GM19324 (cell line): ENCODE data around the gene CDH12.
"Not testable (repeated sequence)": the region's sequence is repeated elsewhere in the genome, so short reads cannot be mapped to it uniquely, and the experiment has no call there.

Experiments used
- ATAC-seq: cut with Tn5 transposase; IDR thresholded peaks from one replicate; pipeline ENCODE4 v1.9.1; 2021; ENCODE audit warnings: mild to moderate bottlenecking, moderate library complexity; ENCODE audit not compliant: unreplicated experiment, low FRiP score

CDH12 gene

DNA sequence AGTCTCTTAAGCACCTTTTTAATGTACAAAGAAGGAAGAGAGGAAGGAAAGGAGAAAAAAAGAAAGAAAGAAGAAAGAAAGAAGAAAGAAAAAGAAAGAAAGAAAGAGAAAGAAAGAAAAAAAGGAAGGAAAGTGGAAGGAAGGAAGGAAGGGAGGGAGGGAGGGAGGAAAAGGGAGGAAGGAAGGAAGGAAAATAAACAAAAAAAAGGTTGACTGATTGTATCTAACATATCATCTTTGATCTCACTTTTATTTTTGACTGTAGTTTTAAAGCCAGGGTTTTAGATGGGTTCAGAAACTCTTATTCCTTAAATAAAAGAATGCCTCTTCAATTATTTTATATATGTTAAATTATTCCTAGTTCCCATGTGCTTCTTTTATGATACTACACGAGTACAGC, 794.5 kb downstream of the CDH12 start:
- ATAC-seq: no peak

DNA sequence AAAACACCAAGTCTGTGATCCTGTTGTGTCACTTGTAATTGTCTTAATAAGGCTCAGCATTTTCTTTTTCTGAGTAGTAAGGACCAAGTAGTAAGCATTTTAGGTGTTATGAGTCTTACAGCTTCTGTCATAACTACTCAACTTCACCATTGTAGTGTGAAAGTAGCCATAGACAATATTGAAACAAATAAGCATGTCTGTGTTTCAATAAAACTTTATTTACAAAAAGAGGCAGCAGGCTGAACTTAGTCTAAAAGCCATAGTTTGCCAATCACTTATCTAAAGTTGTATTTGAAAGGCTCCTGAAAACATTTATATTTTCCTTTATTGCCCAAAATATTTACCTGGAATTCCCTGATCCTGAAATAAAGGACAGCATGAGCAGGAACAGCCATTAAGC, 796.1 kb downstream of the CDH12 start:
- no peak for ATAC-seq

GRCh38 chr5:22056601-22057000, 796.5 kb downstream of the CDH12 start:
- ATAC-seq: no peak

- no peak for ATAC-seq
These were observed 799.9 kb downstream of the CDH12 start for GRCh38 chr5:22053195-22053594.

DNA sequence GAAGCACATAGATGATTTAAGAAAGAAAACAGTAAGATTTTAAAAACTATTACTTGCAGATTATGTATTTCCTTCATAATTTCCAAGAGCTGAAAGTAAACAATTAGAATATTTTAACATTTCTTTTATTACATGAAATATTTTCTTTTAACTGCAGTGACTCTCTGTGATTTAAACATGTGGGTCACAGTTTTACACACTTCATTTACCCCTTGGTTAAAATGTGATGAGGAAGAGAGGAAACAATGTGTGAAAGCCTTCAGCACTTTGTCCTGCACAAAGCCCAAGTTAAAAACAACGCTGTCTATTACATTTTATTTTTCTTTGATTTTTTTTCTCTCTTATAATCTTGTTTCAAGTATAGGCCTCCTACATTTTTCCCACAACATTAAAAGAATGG, 801.3 kb downstream of the CDH12 start:
- ATAC-seq: no peak

GRCh38 chr5:22050931-22051330, 802.2 kb downstream of the CDH12 start:
- ATAC-seq: no peak

GRCh38 chr5:22044229-22044628, 808.9 kb downstream of the CDH12 start:
- ATAC-seq: no peak

- ATAC-seq: no peak
These were observed 817.1 kb downstream of the CDH12 start for GRCh38 chr5:22036061-22036460.

DNA sequence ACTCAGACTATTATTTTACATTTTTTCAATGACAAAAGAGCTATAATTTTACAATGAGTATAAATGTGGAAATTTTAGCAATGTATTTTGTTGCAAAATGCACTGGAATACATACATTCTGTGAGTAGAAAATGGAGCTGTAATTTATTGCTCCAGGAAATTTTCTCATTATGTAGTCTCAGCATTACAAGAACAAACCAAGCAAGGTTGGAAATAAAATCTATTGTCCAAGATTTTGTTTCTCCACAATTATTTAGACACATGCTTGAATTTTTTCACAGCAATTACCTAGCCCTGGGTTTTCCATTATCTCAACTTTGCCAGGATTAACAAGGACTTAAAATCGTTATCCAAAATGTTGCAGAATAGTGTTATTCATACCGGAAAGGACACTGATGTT, 820.1 kb downstream of the CDH12 start:
- ATAC-seq: no peak

DNA sequence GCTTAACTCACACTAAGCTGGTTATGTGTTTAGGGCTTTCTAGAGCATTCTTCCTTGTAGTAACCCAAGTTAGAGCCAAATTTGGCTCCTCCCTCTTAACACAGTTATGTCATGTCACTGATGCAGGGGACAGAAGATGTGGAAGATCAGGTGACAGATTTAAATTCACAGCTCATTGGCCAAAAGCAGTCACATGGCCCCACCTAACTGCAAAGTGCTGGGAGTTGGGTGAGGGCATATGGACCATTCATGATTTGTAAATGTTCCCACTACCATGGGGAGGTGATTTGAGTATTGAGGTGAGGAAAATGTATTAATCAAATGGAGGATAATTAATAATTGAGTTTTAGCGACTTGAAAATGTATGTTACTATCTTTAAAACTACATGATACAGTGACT, 829.4 kb downstream of the CDH12 start:
- ATAC-seq: no peak

- ATAC-seq: not testable (repeated sequence)
These were observed 840.3 kb downstream of the CDH12 start for GRCh38 chr5:22012893-22013292.

- ATAC-seq: not testable (repeated sequence)
These were observed 842.3 kb downstream of the CDH12 start for GRCh38 chr5:22010808-22011207.

DNA sequence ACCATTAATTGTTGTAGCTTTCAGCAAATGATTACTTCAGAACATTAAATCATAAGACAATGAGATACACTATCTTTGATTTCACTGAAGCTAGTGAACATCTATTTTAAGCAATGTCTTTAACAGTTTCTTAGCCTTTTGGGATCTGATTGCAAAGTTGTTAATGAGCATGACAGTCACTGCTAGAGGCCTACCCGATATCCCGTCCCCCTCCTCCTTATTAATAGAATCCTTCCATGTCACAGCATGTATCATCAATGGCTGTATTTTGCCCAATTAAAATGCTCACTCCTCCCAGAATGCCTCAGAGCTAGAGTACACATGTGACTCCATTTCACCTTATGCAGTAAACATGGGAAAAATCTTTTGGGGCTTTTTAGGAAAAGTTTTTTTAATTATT, 852.0 kb downstream of the CDH12 start:
- ATAC-seq: not testable (repeated sequence)

GRCh38 chr5:21985799-21986198, 867.3 kb downstream of the CDH12 start:
- not testable (repeated sequence) for ATAC-seq

DNA sequence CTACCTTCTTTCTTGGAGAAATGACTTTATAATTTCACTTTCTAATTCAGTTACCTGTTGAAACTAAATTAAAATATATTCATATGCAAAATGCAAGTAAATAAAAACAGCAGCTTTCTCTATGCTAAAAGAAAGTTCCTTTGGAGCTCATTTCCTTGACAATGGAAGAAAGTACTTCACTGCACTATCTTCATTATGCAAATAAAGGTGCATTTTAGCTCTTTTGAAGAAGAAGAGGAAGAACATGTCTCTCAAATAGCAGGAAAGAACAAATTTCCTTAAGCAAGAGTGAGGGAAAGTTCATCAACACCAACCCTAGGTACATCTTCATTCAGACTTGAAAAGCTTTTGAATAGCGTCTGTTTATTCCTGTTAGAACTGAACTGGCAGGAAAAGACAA, 901.6 kb downstream of the CDH12 start:
- not testable (repeated sequence) for ATAC-seq

DNA sequence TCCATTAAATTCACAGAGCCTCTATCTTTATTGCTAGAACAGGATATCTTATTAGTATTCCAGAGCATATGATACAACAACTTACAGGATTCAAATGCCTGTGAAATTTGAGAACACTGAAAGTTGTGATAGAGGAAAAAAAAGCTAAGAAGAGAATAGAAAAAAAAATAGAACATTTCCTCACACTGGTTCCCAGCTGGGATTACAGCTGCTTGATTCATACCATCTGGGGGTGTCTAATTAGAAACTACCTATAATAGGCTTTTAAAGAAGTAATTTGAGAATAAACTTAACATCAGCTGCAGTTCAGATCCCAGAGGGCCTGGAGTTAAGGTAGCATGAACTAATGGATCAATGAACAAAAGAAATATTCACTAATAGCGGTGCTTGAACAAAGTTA, 922.0 kb downstream of the CDH12 start:
- no peak for ATAC-seq

DNA sequence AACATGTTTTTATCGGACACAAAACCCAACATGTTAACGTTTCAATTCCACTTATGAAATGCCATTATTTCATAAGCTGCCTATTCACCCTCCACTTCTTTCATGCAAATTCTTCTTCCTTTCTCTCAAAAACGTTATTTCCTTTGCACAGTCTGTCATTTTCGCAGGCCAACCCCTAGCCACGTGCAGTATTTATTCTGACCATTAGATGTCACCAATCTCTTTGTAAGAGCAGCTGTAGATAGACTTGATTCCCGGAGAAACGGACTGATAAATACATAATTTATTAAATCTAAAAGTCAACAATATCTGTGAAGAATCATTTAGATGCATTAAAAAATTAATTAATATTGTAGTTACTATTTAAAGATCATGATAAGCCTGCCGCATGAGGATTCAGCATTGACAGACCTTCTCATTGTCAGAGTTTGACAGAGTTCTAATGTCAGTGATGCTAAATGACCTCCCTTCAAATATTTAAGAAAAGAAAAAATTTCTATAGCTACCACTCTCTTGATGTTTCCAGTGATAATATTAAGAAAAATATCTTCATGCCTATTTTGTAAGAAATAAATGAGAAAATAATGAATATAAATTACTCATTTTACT, 933.6 kb downstream of the CDH12 start:
- peak; percentile 95 for ATAC-seq

DNA sequence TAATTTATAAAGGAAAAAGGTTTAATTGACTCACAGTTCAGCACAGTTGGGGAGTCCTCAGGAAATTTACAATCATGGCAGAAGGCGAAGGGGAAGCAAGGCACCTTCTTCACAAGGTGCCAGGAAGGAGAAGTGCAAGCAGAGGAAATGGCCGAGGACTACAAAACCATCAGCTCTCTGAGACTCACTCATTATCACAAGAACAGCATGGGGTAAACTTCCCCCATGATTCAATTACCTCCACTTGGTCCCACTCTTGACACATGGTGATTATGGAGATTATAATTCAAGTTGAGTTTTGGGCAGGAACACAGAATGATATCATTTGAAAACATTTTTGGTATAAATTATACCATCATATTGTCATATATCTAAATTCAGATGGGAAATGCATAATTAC, 934.7 kb downstream of the CDH12 start:
- ATAC-seq: no peak

DNA sequence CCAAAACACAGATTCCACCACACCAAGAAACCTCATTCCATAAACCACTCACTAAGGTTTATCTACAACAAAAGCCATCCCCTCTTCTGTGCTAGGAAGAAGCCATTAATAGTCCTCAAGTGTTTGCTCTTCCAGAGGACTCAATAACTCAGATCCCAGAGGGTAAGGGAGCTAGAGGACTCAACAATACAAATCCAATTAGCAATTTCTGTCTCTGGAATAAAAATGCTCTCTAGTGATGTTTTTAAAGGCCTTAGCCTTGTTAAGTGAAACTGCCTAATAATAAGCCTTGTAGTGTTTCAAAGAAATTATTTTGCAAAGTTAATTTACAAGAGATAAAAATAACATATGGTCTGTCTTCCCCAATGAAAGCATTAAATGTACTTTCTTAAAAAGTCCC, 942.4 kb downstream of the CDH12 start:
- ATAC-seq: no peak

GRCh38 chr5:21895766-21896350, 957.3 kb downstream of the CDH12 start:
- no peak for ATAC-seq

DNA sequence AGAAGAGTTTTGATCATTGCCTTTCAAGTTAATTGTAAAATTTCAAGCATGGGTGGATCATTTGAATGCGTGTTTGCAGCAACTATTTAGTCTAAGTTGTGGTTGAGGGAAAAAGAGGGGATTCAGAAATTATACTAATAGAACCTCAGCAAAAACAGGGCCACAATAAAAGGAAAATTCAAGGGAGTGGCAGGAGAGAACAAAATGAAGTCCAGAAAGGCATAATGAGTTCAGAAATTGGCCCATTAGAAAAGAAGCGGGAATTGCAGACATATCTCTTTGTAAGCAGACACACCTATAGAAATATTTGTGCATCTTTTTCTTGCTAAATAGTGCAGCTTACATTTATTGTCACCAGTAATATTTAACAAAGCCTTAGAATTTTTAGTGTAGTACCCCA, 960.0 kb downstream of the CDH12 start:
- ATAC-seq: no peak

- no peak for ATAC-seq
These were observed 963.6 kb downstream of the CDH12 start for GRCh38 chr5:21889581-21889980.
